ENCODE measurements around the gene FBH1. TPM values are rescaled to one million over a fixed set of nuclear protein-coding genes. Genes with fewer than 3 reads are reported as not detected.
"Not testable (repeated sequence)": the region's sequence is repeated elsewhere in the genome, so short reads cannot be mapped to it uniquely, and the experiment has no call there.

FBH1 gene
- polyA plus RNA-seq (ENCODE audit: insufficient read length in 4 of 4) = 10 to 100 TPM; 69.0 to 93.8 (median 80.6) TPM

- DNase-seq (ENCODE audit: low read depth in 4 of 4, low spot score in 2 of 4) = peak; percentile 87 to 99 (median 98)
These were observed at the start of gene FBH1, which contains the start of gene ANKRD16 for GRCh38 chr10:5889624-5890451. FBH1 (plus strand) TSS chr10:5890243; CDS start chr10:5890346, 103 bp downstream. ANKRD16 (minus strand) TSS chr10:5889893; CDS start chr10:5889354, 539 bp downstream.

- peak in 1 of 4 donors; percentile 28 for DNase-seq (ENCODE audit: low read depth in 4 of 4, low spot score in 2 of 4)
These were observed 49.4 kb upstream of the FBH1 start for GRCh38 chr10:5840314-5841307.

- DNase-seq (ENCODE audit: low read depth in 4 of 4, low spot score in 2 of 4) = no peak
These were observed 48.1 kb upstream of the FBH1 start for GRCh38 chr10:5841965-5842364.

- no peak for DNase-seq (ENCODE audit: low read depth in 4 of 4, low spot score in 2 of 4)
These were observed 46.2 kb upstream of the FBH1 start for GRCh38 chr10:5843686-5844344.

- no peak for DNase-seq (ENCODE audit: low read depth in 4 of 4, low spot score in 2 of 4)
These were observed 45.5 kb upstream of the FBH1 start for GRCh38 chr10:5844345-5845055.

- DNase-seq (ENCODE audit: low read depth in 4 of 4, low spot score in 2 of 4) = not testable (repeated sequence)
These were observed 43.4 kb upstream of the FBH1 start for GRCh38 chr10:5846667-5847066.

GRCh38 chr10:5854131-5854475 lies 35.9 kb upstream of the FBH1 start:
- no peak for DNase-seq (ENCODE audit: low read depth in 4 of 4, low spot score in 2 of 4)

GRCh38 chr10:5855979-5856700 lies 33.9 kb upstream of the FBH1 start:
- DNase-seq (ENCODE audit: low read depth in 4 of 4, low spot score in 2 of 4) = no peak

- no peak for DNase-seq (ENCODE audit: low read depth in 4 of 4, low spot score in 2 of 4)
These were observed 33.4 kb upstream of the FBH1 start for GRCh38 chr10:5856701-5857004.

GRCh38 chr10:5858811-5859210 lies 31.2 kb upstream of the FBH1 start:
- no peak for DNase-seq (ENCODE audit: low read depth in 4 of 4, low spot score in 2 of 4)

GRCh38 chr10:5860066-5860465 lies 30.0 kb upstream of the FBH1 start:
- no peak for DNase-seq (ENCODE audit: low read depth in 4 of 4, low spot score in 2 of 4)

GRCh38 chr10:5862360-5862961 lies 27.6 kb upstream of the FBH1 start:
- no peak for DNase-seq (ENCODE audit: low read depth in 4 of 4, low spot score in 2 of 4)

- not testable (repeated sequence) for DNase-seq (ENCODE audit: low read depth in 4 of 4, low spot score in 2 of 4)
These were observed 26.9 kb upstream of the FBH1 start for GRCh38 chr10:5862981-5863685.

GRCh38 chr10:5866451-5867081 lies 23.5 kb upstream of the FBH1 start:
- not testable (repeated sequence) for DNase-seq (ENCODE audit: low read depth in 4 of 4, low spot score in 2 of 4)

- not testable (repeated sequence) for DNase-seq (ENCODE audit: low read depth in 4 of 4, low spot score in 2 of 4)
These were observed 22.9 kb upstream of the FBH1 start for GRCh38 chr10:5867091-5867615.

- not testable (repeated sequence) for DNase-seq (ENCODE audit: low read depth in 4 of 4, low spot score in 2 of 4)
These were observed 21.7 kb upstream of the FBH1 start for GRCh38 chr10:5868383-5868782.

GRCh38 chr10:5869156-5869555 lies 20.9 kb upstream of the FBH1 start:
- DNase-seq (ENCODE audit: low read depth in 4 of 4, low spot score in 2 of 4) = no peak

- DNase-seq (ENCODE audit: low read depth in 4 of 4, low spot score in 2 of 4) = no peak
These were observed 18.4 kb upstream of the FBH1 start for GRCh38 chr10:5871596-5871995.

Data from left renal cortex interstitium (tissue), 4 donors.